Common myeloid progenitor, CD34-positive (primary cell): ENCODE data around the gene HS6ST1.

Experiments
- CTCF ChIA-PET: fragments of 350-600 bp; sonication (Branson Sonifier 250); formaldehyde crosslinking; loops from one replicate; lab custom pipeline; 2021; ENCODE audit warnings: antibody characterized with exemption; lab: Charles Lee
- POLR2A ChIA-PET: fragments of 350-600 bp; sonication (Branson Sonifier 250); formaldehyde crosslinking; loops from one replicate; lab custom pipeline; 2021; ENCODE audit warnings: antibody characterized with exemption; lab: Charles Lee
- DNase-seq, 3 donors: peaks; one replicate each; pipeline versions ENCODE4 v3.0.0 to v3.0.0-alpha.2; 2013
- H3K27ac ChIP-seq, 2 experiments: 1 replicate in 1 of 2; 2 replicates in 1 of 2; pipeline ENCODE4 v1.7.0; 2013; ENCODE audit warnings: inconsistent platforms in 2 of 2, low read length in 2 of 2, mild to moderate bottlenecking in 2 of 2, low read depth in 1 of 2, moderate library complexity in 1 of 2; ENCODE audit not compliant: severe bottlenecking in 2 of 2, insufficient read depth in 1 of 2, poor library complexity in 1 of 2
- H3K27me3 ChIP-seq, 5 experiments: replicated peaks in 2 of 5; 1 replicate in 3 of 5; 2 replicates in 2 of 5; pipeline versions ENCODE4 v1.6.1 to v1.7.0; 2013; ENCODE audit warnings: low read length in 4 of 5, mild to moderate bottlenecking in 2 of 5, moderate library complexity in 2 of 5, inconsistent platforms in 1 of 5; ENCODE audit not compliant: insufficient read depth in 5 of 5, control insufficient read depth in 4 of 5
- H3K36me3 ChIP-seq, 4 experiments: 1 replicate in 2 of 4; 2 replicates in 2 of 4; pipeline versions ENCODE4 v1.6.1 to v1.7.0; 2013; ENCODE audit warnings: low read length in 3 of 4, control low read depth in 1 of 4, mild to moderate bottlenecking in 1 of 4; ENCODE audit not compliant: control insufficient read depth in 4 of 4, insufficient read depth in 4 of 4
- H3K4me1 ChIP-seq, 4 experiments: 1 replicate in 3 of 4; 2 replicates in 1 of 4; pipeline versions ENCODE4 v1.6.1 to v1.7.1; 2013; ENCODE audit warnings: low read length in 3 of 4, mild to moderate bottlenecking in 3 of 4, control low read depth in 1 of 4, inconsistent platforms in 1 of 4, moderate library complexity in 1 of 4; ENCODE audit not compliant: control insufficient read depth in 4 of 4, insufficient read depth in 4 of 4; ENCODE audit errors: control extremely low read depth in 1 of 4
- H3K4me3 ChIP-seq, 7 experiments: 1 replicate in 4 of 7; 2 replicates in 3 of 7; pipeline versions ENCODE4 v1.5.1 to v1.7.0; 2013; ENCODE audit warnings: mild to moderate bottlenecking in 7 of 7, low read length in 6 of 7, moderate library complexity in 6 of 7, inconsistent platforms in 2 of 7, low read depth in 2 of 7, control low read depth in 1 of 7; ENCODE audit not compliant: insufficient read depth in 4 of 7, control insufficient read depth in 1 of 7; ENCODE audit errors: extremely low read depth in 1 of 7
- H3K9me3 ChIP-seq, 5 experiments: 1 replicate in 4 of 5; 2 replicates in 1 of 5; pipeline versions ENCODE4 v1.6.1 to v1.7.1; 2013; ENCODE audit warnings: low read length in 4 of 5, mild to moderate bottlenecking in 2 of 5, inconsistent platforms in 1 of 5, low read depth in 1 of 5, moderate library complexity in 1 of 5; ENCODE audit not compliant: control insufficient read depth in 4 of 5, insufficient read depth in 2 of 5; ENCODE audit errors: control extremely low read depth in 1 of 5
- WGBS: methylation state at CpG from one replicate; pipeline ENCODE4 v1.1.5; 2013; ENCODE audit not compliant: insufficient coverage; 5-methylcytosine and 5-hydroxymethylcytosine counted together

HS6ST1 gene

GRCh38 chr2:128275498-128276045 lies 43.1 kb downstream of the HS6ST1 start:
- Histone ChIP-seq H3K36me3 (peaks cover 2 to 78% (median 18%) of the 10 kb centered on the region in 4 experiments), H3K27me3 (no peaks in the 10 kb centered on the region), H3K9me3 (peaks cover 0 to 10% (median 2%) of the 10 kb centered on the region in 5 experiments), H3K4me3 (no peak overlapping the region), H3K27ac (no peak overlapping the region), H3K4me1 (peaks cover 0 to 41% (median 32%) of the 10 kb centered on the region in 4 experiments)
- no peak for DNase-seq
- POLR2A ChIA-PET: no interaction called here
- CTCF ChIA-PET: interaction anchor here (0.5 to 1.0 kb wide), 2 partner anchors 24 to 26 kb away, joined by 3 read pairs; no protein-coding TSS in a partner anchor
- WGBS: 93% methylated on average over 10 of the region's 14 CpGs

- POLR2A ChIA-PET: no interaction called here
These were observed 44.5 kb downstream of the HS6ST1 start for GRCh38 chr2:128274218-128274617.

GRCh38 chr2:128273469-128274081 lies 45.1 kb downstream of the HS6ST1 start:
- POLR2A ChIA-PET: no interaction called here
- CTCF ChIA-PET: no interaction called here
- Histone ChIP-seq H3K27ac (no peak overlapping the region), H3K4me1 (peaks cover 0 to 21% (median 13%) of the 10 kb centered on the region in 4 experiments), H3K27me3 (no peaks in the 10 kb centered on the region), H3K9me3 (peaks cover 0 to 10% (median 2%) of the 10 kb centered on the region in 5 experiments), H3K4me3 (no peak overlapping the region), H3K36me3 (peaks cover 2 to 89% (median 25%) of the 10 kb centered on the region in 4 experiments)
- 95% methylated on average over 9 of the region's 16 CpGs for WGBS
- no peak for DNase-seq

More at GRCh38 chr2:128274218-128274617, 44.5 kb downstream of the HS6ST1 start:
- CTCF ChIA-PET: no interaction called here
- Histone ChIP-seq H3K4me3 (no peak overlapping the region), H3K4me1 (peaks cover 0 to 27% (median 18%) of the 10 kb centered on the region in 4 experiments), H3K27ac (no peak overlapping the region), H3K9me3 (peaks cover 0 to 10% (median 2%) of the 10 kb centered on the region in 5 experiments), H3K36me3 (peaks cover 2 to 82% (median 22%) of the 10 kb centered on the region in 4 experiments), H3K27me3 (no peaks in the 10 kb centered on the region)
- no peak for DNase-seq
- WGBS: 100% methylated on average over 3 of the region's 6 CpGs

GRCh38 chr2:128272601-128273468 lies 45.8 kb downstream of the HS6ST1 start:
- peaks cover 0 to 10% (median 2%) of the 10 kb centered on the region in 5 experiments for H3K9me3 ChIP-seq
- H3K4me3 ChIP-seq: no peak overlapping the region
- ChIA-PET CTCF (no interaction called here), POLR2A (no interaction called here)
- H3K27ac ChIP-seq: no peak overlapping the region
- DNase-seq: no peak
- peaks cover 0 to 14% (median 10%) of the 10 kb centered on the region in 4 experiments for H3K4me1 ChIP-seq
- peaks cover 2 to 86% (median 24%) of the 10 kb centered on the region in 4 experiments for H3K36me3 ChIP-seq
- no peaks in the 10 kb centered on the region for H3K27me3 ChIP-seq
- WGBS: 91% methylated on average over 18 of the region's 18 CpGs

GRCh38 chr2:128271911-128272600 lies 46.6 kb downstream of the HS6ST1 start:
- Histone ChIP-seq H3K27ac (no peak overlapping the region), H3K27me3 (no peaks in the 10 kb centered on the region), H3K4me1 (peaks cover 0 to 8% (median 8%) of the 10 kb centered on the region in 4 experiments), H3K36me3 (peaks cover 2 to 78% (median 23%) of the 10 kb centered on the region in 4 experiments), H3K9me3 (peaks cover 0 to 10% (median 2%) of the 10 kb centered on the region in 5 experiments), H3K4me3 (no peak overlapping the region)
- DNase-seq: no peak
- ChIA-PET CTCF (interaction anchor here (1.6 to 2.1 kb wide), 2 partner anchors 12 to 45 kb away, joined by 6 read pairs; no protein-coding TSS in a partner anchor), POLR2A (interaction anchor here (0.5 kb wide), 1 partner anchor 26 kb away, joined by 3 read pairs; no protein-coding TSS in a partner anchor)
- WGBS: 99% methylated on average over 18 of the region's 21 CpGs

GRCh38 chr2:128271597-128271910 lies 47.1 kb downstream of the HS6ST1 start:
- Histone ChIP-seq H3K4me1 (peaks cover 0 to 3% (median 3%) of the 10 kb centered on the region in 4 experiments), H3K9me3 (peaks cover 0 to 10% (median 2%) of the 10 kb centered on the region in 5 experiments), H3K27ac (no peak overlapping the region), H3K36me3 (peaks cover 2 to 74% (median 23%) of the 10 kb centered on the region in 4 experiments), H3K27me3 (no peaks in the 10 kb centered on the region), H3K4me3 (no peak overlapping the region)
- WGBS: 92% methylated on average over 12 of the region's 12 CpGs
- no peak for DNase-seq
- CTCF ChIA-PET: interaction anchor here (1.6 to 2.1 kb wide), 2 partner anchors 12 to 45 kb away, joined by 6 read pairs; no protein-coding TSS in a partner anchor
- POLR2A ChIA-PET: interaction anchor here (0.5 kb wide), 1 partner anchor 25 kb away, joined by 3 read pairs; no protein-coding TSS in a partner anchor
